Measurements from ENCODE around the gene UBE2I. TPM values are rescaled to one million over a fixed set of nuclear protein-coding genes. Genes with fewer than 3 reads are reported as not detected.

Gene UBE2I
- total RNA-seq, 1 experiment from 2014 or later, result 290 TPM

DNA sequence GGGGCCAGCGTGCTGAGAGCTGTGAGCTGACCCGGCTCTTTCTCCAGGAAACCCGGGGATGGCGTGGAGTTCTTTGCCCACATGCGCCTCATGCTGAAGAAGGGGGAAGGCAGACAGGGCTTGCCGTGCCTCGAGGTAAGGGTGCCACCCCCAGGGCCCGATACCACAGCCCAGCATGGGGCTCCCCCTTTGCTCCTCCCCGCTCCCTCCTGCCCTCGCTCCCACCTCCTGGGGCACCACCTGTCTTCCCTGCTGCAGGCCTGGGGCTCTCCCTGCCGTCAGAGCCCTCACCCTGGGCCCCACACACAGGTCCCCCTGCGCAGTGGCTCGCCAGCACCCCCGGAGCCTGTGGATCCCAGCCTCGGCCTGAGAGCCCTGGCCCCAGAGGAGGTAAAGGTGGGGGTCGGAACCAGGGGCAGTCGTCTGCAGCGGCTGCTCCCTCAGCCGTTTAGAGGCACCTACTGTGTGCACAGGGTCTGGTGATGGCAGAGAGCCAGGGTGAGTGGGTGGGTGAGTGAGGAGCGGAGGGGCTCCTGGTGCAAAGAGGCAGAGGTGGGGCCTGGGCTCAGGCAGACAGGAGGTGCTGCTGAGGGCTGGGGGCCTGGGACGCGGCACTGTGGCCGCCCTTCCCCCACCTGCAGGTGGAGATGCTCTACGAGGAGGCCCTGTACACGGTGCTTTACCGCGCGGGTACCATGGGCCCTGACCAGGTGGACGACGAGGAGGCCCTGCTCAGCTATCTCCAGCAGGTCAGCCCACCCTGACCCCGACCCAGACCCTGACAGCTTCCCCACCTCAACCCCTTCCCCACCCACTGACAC, 29.6 kb downstream of the UBE2I start:
- no peak for DNase-seq

More for the DNA sequence above, 29.6 kb downstream of the UBE2I start:
- no peaks in the 10 kb centered on the region for H3K79me2 ChIP-seq (ENCODE audit: insufficient read depth, low read length)
- peaks cover 3% of the 10 kb centered on the region for H3K23me2 ChIP-seq (ENCODE audit: insufficient read length, low read depth, low read length, poor library complexity, severe bottlenecking)
- H2BK15ac ChIP-seq (ENCODE audit: low read depth, low read length), result no peak overlapping the region
- H2BK20ac ChIP-seq (ENCODE audit: low read depth, low read length, poor library complexity, severe bottlenecking), result no peak overlapping the region
- Mint-ChIP-seq H3K27ac (peak overlapping the region in 1 of 3 experiments; percentile 67; a peak in 1 of 7 replicates), H3K4me3 (no peak overlapping the region), H3K27me3 (ENCODE audit: low read depth) (peaks cover 50% of the 10 kb centered on the region), H3K4me1 (peaks cover 6 to 14% of the 10 kb centered on the region in 2 experiments), H3K36me3 (ENCODE audit: insufficient read depth in 1 of 3, low read depth in 3 of 3) (no peaks in the 10 kb centered on the region), H3K9me3 (no peaks in the 10 kb centered on the region)
- WGBS (ENCODE audit: extremely low coverage, insufficient read length, low lambda C conversion rate), result no CpG with 5 or more reads among the region's 31 CpGs
- H2BK120ac ChIP-seq (ENCODE audit: low read depth, low read length, poor library complexity, severe bottlenecking), result no peak overlapping the region
- no peak overlapping the region for H2AK5ac ChIP-seq (ENCODE audit: insufficient read length, low read length)
- no peaks in the 10 kb centered on the region for H3K79me1 ChIP-seq (ENCODE audit: insufficient read depth, low read depth, low read length, poor library complexity, severe bottlenecking)
- no peak overlapping the region for H3K23ac ChIP-seq (ENCODE audit: insufficient read length, low read depth, low read length)
- H3K4me2 ChIP-seq (ENCODE audit: insufficient read depth, insufficient read length, low read length), result no peak overlapping the region
- H3K9ac ChIP-seq (ENCODE audit: extremely low read depth, insufficient read length, low read length), result no peak overlapping the region
- no peak overlapping the region for H3K4ac ChIP-seq (ENCODE audit: low read depth, low read length)
- H3K56ac ChIP-seq (ENCODE audit: insufficient read length, low read depth, low read length), result no peak overlapping the region
- no peak overlapping the region for H4K91ac ChIP-seq (ENCODE audit: insufficient read length, low read depth, low read length)
- H3K27me3 ChIP-seq (ENCODE audit: insufficient read depth, low read length), result peaks cover 13% of the 10 kb centered on the region; the same call in 1 of the 2 replicates
- no peaks in the 10 kb centered on the region for H4K20me1 ChIP-seq (ENCODE audit: control insufficient read depth, insufficient read depth, insufficient read length)
- H3K27ac ChIP-seq (ENCODE audit: insufficient read length, low read depth, low read length), result no peak overlapping the region
- H3K4me1 ChIP-seq (ENCODE audit: insufficient read depth, low read length), result no peaks in the 10 kb centered on the region
- no peak overlapping the region for H2BK5ac ChIP-seq (ENCODE audit: insufficient read length, low read length)
- H4K8ac ChIP-seq (replicated peaks; ENCODE audit: insufficient read length, low read depth, low read length), result no peak overlapping the region
- H3K9me3 ChIP-seq (ENCODE audit: control insufficient read depth, low read depth, low read length), result no peaks in the 10 kb centered on the region
- H3K14ac ChIP-seq (ENCODE audit: insufficient read depth, low read length), result no peak overlapping the region
- H4K5ac ChIP-seq (ENCODE audit: insufficient read length, low read depth, low read length), result no peak overlapping the region
- H2BK12ac ChIP-seq (ENCODE audit: insufficient read length, low read depth, low read length), result no peak overlapping the region
- TF ChIP-seq, protein P1, sequence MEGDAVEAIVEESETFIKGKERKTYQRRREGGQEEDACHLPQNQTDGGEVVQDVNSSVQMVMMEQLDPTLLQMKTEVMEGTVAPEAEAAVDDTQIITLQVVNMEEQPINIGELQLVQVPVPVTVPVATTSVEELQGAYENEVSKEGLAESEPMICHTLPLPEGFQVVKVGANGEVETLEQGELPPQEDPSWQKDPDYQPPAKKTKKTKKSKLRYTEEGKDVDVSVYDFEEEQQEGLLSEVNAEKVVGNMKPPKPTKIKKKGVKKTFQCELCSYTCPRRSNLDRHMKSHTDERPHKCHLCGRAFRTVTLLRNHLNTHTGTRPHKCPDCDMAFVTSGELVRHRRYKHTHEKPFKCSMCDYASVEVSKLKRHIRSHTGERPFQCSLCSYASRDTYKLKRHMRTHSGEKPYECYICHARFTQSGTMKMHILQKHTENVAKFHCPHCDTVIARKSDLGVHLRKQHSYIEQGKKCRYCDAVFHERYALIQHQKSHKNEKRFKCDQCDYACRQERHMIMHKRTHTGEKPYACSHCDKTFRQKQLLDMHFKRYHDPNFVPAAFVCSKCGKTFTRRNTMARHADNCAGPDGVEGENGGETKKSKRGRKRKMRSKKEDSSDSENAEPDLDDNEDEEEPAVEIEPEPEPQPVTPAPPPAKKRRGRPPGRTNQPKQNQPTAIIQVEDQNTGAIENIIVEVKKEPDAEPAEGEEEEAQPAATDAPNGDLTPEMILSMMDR (conservative IDR thresholded peaks at IDR 0.05), result no peak
- H2AFZ ChIP-seq (ENCODE audit: low read length), result no peak overlapping the region
- no peak overlapping the region for H3K18ac ChIP-seq (ENCODE audit: insufficient read length, low read depth, low read length)
- no peak overlapping the region for H3T11ph ChIP-seq (ENCODE audit: low read length)

Measured in H9 (cell line).